Activated CD4-positive, alpha-beta T cell treated with anti-CD3 and anti-CD28 coated beads, Interleukin-10, Interleukin-2, amounts not matched to agents 100 ng/mL and 50 ng/mL, durations not matched to agents 16 hours and 8 hours (primary cell): ENCODE measurements around the gene PPP2R1A.
"Not testable (repeated sequence)": the region's sequence is repeated elsewhere in the genome, so short reads cannot be mapped to it uniquely, and the experiment has no call there.

Experiments
- DNase-seq: peaks from one replicate; pipeline ENCODE4 v3.0.0-alpha.2; 2020

PPP2R1A gene

DNA sequence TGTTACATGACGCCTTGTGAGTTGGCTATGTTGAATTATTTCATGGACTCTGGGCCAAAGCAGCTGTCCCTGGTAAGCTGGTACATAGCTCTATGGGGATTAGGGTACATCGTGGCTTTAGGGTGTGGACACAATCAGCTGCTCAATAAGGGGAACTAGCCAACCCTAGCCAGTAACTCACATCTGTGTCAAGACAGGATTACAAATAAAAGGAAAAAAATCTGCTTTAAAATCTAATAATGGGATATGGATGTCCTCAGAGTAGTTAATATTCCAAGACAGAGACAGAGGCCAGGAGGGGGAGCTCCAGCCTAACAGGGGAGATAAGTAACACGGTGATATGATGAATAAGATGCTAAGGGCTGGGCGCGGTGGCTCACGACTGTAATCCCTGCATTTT, 58.4 kb downstream of the PPP2R1A start:
- no peak for DNase-seq

DNA sequence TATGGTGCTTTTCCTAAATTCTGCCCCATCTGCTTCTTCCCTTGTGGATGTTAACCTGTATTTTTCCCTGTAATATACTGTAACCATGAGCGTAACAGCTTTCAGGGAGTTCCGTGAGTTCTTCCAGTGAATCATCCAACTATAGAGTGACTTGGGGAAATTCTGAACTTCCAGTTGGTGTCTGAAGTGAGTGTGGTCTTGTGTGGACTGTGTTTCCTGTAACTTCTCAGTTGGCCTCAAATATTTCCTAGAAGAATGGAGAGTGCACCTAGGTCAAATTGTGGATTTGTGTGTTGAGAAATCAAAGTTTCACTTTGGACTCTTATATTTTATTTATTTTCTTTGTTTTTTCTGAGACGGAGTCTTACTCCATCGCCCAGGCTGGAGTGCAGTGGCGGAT, 68.6 kb downstream of the PPP2R1A start:
- DNase-seq: no peak

DNA sequence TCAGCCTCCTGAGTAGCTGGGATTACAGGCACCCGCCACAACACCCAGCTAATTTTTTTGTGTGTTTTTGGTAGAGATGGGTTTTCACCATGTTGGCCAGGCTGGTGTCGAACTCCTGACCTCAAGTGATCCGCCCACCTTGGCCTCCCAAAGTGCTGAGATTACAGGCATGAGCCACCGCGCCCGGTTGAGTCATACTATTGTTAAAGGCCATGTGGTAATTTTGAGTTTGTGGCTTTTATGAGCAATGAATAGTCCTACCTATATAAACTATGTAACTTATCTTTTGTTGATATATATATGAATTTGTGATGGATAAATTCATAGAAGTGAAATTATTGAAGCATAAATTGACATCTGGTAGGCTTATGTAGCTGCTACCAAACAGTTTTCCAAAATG, 75.7 kb downstream of the PPP2R1A start:
- not testable (repeated sequence) for DNase-seq

DNA sequence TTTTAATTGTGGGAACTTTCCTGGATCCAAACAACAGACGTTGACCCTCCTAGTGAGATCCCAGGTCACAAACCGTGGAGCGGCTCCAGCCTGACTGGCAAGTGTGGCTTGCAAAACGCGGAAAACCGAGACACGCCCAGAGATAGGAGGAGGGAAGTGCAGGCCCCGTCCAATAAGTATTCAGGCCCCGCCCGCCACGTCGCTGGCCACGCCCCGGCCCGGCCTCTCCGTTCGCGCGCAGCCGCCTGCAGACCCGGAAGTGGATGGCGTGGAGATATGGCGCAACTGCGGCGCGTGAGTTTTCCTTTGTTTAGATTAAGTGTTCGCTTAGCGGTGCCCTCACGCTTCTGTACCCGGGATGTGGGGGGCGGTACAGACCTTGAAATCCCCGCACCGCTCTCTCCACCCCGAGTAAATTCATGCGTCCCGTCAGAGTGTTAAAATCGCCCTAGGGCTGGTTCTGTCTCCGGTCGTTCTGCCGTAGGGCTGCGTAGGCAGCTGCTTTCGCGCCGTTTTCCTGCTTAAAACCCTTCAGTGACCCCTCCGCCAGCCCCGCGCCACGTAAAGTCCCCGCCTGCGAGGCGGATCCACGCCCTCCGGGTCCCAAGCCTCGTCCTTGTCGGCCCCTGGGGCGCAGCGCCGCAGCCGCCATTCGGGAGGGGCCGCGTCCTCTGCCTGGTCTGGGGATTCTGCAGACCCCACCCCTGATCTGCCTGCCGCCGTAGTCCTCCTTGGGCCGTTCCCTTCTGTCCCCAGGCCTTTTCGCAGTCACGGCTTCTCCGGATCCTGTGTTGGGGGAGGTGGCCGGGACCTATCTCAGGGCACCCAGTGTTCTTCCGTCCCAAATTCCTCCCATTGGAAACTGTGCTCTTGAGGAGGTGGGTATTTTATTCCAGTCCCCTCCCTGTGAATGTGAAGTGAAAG, 79.7 kb downstream of the PPP2R1A start, which contains the start of gene ZNF766:
ZNF766 (plus strand) TSS at position 250 of the 924 bp plus-strand sequence; CDS start at position 277, 27 bp downstream.
- DNase-seq: peak; percentile 96

DNA sequence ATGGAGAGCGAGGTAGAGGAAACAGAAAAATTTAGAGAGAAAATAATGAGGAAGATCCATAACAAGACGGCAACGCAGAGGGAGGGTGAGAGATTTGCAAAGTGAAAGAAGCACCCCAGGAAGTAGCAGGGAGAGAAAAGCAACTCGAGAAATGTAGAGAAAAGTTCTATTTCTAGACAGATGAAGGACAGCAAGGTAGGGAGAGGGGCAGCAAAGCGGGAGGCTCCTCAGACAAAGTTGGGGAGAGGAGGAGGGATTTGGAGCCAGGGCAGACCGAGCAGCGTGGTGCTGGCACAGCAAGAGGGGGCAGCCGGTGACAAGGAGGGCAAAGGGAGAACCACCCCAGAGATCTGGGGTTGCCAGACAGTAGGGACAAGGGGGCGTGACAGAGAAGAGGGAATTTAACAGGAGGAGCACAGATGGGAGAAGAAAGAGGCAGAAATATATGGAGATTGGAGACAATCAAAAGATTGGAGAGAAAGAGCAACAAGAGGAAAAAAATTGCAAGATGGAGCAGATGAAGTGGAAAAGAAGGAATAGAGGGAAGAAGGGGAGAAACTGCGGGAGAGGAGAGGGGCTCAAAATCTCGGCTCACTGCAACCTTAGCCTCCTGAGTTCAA, 80.5 kb downstream of the PPP2R1A start:
- peak; percentile 5 for DNase-seq

DNA sequence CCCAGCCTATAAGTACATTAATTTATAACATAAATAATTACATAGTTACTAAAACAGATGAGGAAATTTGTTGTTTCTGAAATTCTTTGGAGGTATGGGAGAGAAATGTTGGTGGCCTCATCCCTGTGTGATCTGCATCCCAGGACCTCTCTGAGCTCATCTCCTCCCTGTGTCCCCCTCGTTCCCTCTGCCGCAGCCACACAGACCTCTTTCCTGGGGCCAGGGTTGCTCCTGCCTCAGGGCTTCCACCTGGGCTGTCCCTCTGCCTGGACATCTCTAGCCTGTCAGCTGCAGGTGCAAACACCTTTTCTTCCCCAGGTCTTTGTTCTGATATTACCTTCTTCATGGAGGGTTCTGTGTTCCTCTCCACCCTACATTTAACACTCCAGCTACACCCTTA, 83.4 kb downstream of the PPP2R1A start:
- no peak for DNase-seq

DNA sequence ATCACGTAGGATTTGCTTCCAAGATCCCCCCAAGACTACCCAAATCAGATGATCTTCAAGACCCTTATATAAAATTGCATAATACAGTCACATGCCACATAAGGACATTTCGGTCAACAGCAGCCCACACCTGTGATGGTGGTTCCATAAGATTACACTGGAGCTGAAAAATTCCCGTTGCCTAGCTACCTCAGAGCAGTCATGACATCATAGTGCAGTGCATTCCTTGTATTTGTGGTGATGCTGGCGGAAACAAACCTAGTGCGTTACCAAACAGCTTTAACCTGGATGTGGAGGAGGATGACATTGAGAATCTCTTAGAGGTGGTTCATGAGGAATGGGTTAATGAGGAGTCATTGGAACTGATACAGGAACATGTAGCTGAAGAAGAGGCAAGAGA, 84.3 kb downstream of the PPP2R1A start:
- no peak for DNase-seq

DNA sequence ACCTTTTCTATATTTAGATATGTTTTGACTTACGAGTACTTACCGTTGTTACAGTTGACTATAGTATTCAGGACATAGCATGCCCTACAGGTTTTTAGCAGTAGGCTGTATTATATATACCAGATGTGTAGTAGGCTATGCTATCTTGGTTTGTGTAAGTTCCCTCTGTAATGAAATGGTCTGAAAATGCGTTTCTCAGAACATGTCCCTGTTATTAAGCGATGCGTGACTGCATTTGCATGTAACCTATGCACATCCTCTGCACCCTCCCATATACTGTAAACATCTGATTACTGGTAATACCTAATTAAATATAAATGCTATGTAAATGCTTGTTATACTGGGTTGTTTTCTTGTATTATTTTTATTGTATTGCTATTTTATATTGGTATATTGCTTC, 86.1 kb downstream of the PPP2R1A start:
- no peak for DNase-seq

DNA sequence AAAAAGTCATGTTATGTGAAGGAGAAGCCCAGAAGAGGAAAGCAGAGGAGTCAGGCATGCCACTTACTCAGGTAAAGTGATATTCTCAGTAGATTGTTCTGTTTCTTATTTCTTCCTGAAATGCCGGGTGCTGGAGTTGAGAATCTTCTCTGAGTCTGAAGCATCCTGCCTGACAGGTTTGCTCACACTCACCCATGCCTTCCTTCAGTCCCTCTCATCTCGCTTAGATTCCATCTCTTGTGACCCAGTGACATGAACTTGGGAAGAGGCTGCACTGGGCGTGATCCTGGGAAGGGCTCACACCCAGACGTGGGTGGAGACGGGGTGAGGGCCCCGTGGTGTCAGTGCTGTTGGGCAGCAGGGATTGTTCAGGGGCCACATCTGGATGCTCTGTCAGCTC, 87.6 kb downstream of the PPP2R1A start:
- DNase-seq: no peak
